ENCODE data around the gene HBM.
"Not testable (repeated sequence)": the region's sequence is repeated elsewhere in the genome, so short reads cannot be mapped to it uniquely, and the experiment has no call there.

The HBM gene

DNA sequence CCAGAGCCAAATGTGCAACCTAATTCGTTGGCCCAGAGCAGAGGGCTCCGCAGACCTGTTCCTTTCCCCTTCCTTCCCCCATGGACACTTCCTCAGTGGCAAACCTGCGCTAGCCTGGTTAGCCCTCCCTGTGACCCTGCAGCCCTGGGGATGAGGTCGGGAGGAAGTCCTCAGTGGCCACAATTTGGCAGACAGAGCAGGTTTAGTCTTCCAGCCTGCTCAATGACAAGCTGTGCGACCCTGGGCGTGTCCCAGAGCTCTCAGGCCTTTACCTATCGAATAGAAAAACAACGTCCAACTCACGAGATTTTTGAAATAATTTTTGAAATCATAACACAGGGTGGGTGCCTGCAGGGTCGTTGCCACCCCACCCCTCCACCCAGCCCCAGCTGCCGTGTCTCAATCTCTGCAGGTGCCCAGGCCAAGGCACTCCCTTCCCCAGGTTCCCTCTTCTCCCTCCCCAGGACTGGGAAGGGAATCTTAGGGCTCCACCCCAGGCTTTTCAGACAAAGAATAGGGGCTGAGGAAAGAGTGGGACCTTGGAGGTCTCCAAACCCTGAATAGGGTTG lies 1.4 kb downstream of the HBM start:
- DNase-seq (ENCODE audit: low read depth in 2 of 2, low spot score in 1 of 2): no peak

- no peak for DNase-seq (ENCODE audit: low read depth in 2 of 2, low spot score in 1 of 2)
Measured at GRCh38 chr16:168424-168823, 2.6 kb downstream of the HBM start.

DNA sequence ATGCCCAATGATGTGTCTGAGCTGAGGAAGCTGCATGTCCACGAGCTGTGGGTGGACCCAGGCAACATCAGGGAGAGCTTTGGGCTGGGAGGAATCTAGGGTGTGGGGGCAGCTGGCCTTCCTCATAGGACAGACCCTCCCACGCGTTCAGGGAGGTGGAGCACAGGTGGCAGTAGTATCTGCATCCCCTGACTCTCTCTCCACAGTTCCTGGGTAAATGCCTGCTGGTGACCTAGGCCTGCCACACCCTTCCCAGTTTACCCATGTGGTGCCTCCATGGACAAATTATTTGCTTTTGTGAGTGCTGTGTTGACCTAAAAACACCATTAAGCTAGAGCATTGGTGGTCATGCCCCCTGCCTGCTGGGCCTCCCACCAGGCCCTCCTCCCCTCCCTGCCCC lies 3.2 kb downstream of the HBM start:
- no peak for DNase-seq (ENCODE audit: low read depth in 2 of 2, low spot score in 1 of 2)

GRCh38 chr16:170088-170507 lies 4.3 kb downstream of the HBM start:
- not testable (repeated sequence) for DNase-seq (ENCODE audit: low read depth in 2 of 2, low spot score in 1 of 2)

DNA sequence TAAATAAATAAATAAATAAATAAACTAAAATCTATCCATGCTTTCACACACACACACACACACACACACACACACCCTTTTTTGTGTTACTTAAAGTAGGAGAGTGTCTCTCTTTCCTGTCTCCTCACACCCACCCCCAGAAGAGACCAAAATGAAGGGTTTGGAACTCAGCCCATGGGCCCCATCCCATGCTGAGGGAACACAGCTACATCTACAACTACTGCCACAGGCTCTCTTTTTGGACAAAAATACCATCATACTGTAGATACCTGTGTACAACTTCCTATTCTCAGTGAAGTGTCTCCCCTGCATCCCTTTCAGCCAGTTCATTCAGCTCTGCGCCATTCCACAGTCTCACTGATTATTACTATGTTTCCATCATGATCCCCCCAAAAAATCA lies 5.0 kb downstream of the HBM start:
- no peak for DNase-seq (ENCODE audit: low read depth in 2 of 2, low spot score in 1 of 2)

GRCh38 chr16:172374-172941 lies 6.7 kb downstream of the HBM start, which contains the start of gene HBA2:
TSS of gene HBA2 (plus strand) at chr16:172876. CDS start at chr16:172913, 37 bp downstream.
- DNase-seq (ENCODE audit: low read depth in 2 of 2, low spot score in 1 of 2): not testable (repeated sequence)

DNA sequence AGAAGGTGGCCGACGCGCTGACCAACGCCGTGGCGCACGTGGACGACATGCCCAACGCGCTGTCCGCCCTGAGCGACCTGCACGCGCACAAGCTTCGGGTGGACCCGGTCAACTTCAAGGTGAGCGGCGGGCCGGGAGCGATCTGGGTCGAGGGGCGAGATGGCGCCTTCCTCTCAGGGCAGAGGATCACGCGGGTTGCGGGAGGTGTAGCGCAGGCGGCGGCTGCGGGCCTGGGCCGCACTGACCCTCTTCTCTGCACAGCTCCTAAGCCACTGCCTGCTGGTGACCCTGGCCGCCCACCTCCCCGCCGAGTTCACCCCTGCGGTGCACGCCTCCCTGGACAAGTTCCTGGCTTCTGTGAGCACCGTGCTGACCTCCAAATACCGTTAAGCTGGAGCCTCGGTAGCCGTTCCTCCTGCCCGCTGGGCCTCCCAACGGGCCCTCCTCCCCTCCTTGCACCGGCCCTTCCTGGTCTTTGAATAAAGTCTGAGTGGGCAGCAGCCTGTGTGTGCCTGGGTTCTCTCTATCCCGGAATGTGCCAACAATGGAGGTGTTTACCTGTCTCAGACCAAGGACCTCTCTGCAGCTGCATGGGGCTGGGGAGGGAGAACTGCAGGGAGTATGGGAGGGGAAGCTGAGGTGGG lies 7.6 kb downstream of the HBM start:
- not testable (repeated sequence) for DNase-seq (ENCODE audit: low read depth in 2 of 2, low spot score in 1 of 2)

DNA sequence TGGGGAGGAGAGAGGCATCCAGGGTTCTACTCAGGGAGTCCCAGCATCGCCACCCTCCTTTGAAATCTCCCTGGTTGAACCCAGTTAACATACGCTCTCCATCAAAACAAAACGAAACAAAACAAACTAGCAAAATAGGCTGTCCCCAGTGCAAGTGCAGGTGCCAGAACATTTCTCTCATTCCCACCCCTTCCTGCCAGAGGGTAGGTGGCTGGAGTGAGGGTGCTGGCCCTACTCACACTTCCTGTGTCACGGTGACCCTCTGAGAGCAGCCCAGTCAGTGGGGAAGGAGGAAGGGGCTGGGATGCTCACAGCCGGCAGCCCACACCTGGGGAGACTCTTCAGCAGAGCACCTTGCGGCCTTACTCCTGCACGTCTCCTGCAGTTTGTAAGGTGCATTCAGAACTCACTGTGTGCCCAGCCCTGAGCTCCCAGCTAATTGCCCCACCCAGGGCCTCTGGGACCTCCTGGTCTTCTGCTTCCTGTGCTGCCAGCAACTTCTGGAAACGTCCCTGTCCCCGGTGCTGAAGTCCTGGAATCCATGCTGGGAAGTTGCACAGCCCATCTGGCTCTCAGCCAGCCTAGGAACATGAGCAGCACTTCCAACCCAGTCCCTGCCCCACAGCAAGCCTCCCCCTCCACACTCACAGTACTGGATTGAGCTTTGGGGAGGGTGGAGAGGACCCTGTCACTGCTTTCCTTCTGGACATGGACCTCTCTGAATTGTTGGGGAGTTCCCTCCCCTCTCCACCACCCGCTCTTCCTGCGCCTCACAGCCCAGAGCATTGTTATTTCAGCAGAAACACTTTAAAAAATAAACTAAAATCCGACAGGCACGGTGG lies 8.4 kb downstream of the HBM start:
- DNase-seq (ENCODE audit: low read depth in 2 of 2, low spot score in 1 of 2): not testable (repeated sequence)

DNA sequence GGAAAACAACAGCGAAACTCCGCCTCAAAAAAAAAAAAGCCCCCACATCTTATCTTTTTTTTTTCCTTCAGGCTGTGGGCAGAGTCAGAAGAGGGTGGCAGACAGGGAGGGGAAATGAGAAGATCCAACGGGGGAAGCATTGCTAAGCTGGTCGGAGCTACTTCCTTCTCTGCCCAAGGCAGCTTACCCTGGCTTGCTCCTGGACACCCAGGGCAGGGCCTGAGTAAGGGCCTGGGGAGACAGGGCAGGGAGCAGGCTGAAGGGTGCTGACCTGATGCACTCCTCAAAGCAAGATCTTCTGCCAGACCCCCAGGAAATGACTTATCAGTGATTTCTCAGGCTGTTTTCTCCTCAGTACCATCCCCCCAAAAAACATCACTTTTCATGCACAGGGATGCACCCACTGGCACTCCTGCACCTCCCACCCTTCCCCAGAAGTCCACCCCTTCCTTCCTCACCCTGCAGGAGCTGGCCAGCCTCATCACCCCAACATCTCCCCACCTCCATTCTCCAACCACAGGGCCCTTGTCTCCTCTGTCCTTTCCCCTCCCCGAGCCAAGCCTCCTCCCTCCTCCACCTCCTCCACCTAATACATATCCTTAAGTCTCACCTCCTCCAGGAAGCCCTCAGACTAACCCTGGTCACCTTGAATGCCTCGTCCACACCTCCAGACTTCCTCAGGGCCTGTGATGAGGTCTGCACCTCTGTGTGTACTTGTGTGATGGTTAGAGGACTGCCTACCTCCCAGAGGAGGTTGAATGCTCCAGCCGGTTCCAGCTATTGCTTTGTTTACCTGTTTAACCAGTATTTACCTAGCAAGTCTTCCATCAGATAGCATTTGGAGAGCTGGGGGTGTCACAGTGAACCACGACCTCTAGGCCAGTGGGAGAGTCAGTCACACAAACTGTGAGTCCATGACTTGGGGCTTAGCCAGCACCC lies 9.5 kb downstream of the HBM start:
- DNase-seq (ENCODE audit: low read depth in 2 of 2, low spot score in 1 of 2): no peak

- not testable (repeated sequence) for DNase-seq (ENCODE audit: low read depth in 2 of 2, low spot score in 1 of 2)
Measured at GRCh38 chr16:176006-176405, 10.2 kb downstream of the HBM start.

- not testable (repeated sequence) for DNase-seq (ENCODE audit: low read depth in 2 of 2, low spot score in 1 of 2)
Measured at GRCh38 chr16:176477-177382, 11.0 kb downstream of the HBM start, which contains the start of gene HBA1. TSS of gene HBA1 (plus strand) at chr16:176680. CDS start at chr16:176717, 37 bp downstream.

- no peak for DNase-seq (ENCODE audit: low read depth in 2 of 2, low spot score in 1 of 2)
Measured at GRCh38 chr16:177394-177822, 11.6 kb downstream of the HBM start.

- DNase-seq (ENCODE audit: low read depth in 2 of 2, low spot score in 1 of 2): no peak
Measured at GRCh38 chr16:177981-178667, 12.3 kb downstream of the HBM start.

DNA sequence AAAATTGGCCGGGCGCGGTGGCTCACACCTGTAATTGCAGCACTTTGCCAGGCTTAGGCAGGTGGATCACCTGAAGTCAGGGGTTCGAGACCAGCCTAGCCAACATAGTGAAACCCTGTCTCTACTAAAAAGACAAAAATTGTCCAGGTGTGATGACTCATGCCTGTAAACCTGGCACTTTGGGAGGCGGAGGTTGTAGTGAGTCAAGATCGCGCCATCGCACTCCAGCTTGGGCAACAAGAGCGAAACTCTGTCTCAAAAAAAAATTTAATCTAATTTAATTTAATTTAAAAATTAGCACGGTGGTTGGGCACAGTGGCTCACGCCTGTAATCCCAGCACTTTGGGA lies 12.9 kb downstream of the HBM start:
- no peak for DNase-seq (ENCODE audit: low read depth in 2 of 2, low spot score in 1 of 2)

DNA sequence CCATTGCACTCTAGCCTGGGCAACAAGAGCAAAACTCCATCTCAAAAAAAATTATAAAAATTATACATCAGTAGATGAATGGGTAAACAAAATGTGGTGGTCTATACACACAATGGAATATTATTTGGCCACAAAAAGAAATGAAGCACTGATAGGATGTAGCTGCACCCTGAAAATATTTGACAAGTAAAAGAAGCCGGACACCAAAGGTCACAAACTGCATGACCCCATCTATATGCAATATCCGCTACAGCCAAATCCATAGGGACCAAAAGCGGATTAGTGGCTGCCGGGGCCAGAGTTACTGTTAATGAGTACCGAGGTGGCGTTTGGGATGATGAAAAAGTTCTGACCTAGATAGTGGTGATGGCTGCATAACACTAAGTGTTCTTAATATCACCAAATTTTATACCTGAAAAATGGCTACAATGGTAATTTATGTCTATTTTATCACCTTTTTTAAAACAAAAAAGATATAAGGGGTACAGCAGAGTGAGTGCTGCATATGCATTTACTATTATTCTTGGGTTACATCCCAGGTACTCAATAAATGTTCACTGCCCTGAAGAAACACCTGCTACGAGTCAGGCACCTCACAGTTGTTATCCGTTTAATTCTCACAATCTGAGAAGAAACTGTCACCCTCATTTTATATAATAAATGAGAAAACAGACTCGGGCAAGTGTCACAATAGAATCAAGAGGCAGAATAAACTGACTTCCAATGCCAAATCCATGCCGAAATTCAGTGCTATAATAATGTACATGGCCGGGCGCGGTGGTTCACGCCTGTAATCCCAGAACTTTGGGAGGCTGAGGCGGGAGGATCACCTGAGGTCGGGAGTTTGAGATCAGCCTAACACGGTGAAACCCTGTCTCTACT lies 13.7 kb downstream of the HBM start:
- DNase-seq (ENCODE audit: low read depth in 2 of 2, low spot score in 1 of 2): no peak

DNA sequence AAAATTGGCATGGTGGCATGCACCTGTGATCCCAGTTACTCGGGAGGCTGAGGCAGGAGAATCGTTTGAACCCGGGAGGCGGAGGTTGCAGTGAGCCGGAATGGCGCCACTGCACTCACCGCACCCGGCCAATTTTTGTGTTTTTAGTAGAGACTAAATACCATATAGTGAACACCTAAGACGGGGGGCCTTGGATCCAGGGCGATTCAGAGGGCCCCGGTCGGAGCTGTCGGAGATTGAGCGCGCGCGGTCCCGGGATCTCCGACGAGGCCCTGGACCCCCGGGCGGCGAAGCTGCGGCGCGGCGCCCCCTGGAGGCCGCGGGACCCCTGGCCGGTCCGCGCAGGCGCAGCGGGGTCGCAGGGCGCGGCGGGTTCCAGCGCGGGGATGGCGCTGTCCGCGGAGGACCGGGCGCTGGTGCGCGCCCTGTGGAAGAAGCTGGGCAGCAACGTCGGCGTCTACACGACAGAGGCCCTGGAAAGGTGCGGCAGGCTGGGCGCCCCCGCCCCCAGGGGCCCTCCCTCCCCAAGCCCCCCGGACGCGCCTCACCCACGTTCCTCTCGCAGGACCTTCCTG lies 14.4 kb downstream of the HBM start, which contains the start of gene HBQ1:
Gene HBQ1, plus strand, starts transcription at position 359 of the 575 bp plus-strand sequence. Its CDS starts 28 bp downstream, at position 387.
- DNase-seq (ENCODE audit: low read depth in 2 of 2, low spot score in 1 of 2): peak; percentile 6 to 20
